HepG2 (cell line): ENCODE results near the gene C2CD2. TPM values are rescaled to one million over a fixed set of nuclear protein-coding genes. Genes with fewer than 3 reads are reported as not detected.

Source experiments
- ATF1 ChIP-seq: IDR thresholded peaks from 2 replicates; pipeline ENCODE4 v1.6.1; 2016; ENCODE audit warnings: mild to moderate bottlenecking, control low read depth
- DMAP1 ChIP-seq: IDR thresholded peaks from 2 replicates; pipeline ENCODE4 v1.6.1; 2016
- EP300 ChIP-seq, 3 experiments: sonication (generic) in 1 of 3; formaldehyde crosslinking in 1 of 3; IDR thresholded peaks; 2 replicates each; pipeline versions ENCODE4 v1.5.1 to v1.6.1; 2011 to 2020; ENCODE audit warnings: low read depth in 2 of 3, low read length in 2 of 3, borderline replicate concordance in 1 of 3, improper control_type of control experiment in 1 of 3, mild to moderate bottlenecking in 1 of 3, missing genetic modification reagents in 1 of 3, moderate library complexity in 1 of 3
- ETV5 ChIP-seq: IDR thresholded peaks from 2 replicates; pipeline ENCODE4 v1.6.1; 2018; ENCODE audit warnings: missing biosample characterization, missing genetic modification reagents, inconsistent platforms, borderline replicate concordance
- GFI1 ChIP-seq: sonication (generic); formaldehyde crosslinking; IDR thresholded peaks from 2 replicates; pipeline ENCODE4 v1.5.0; 2020; ENCODE audit warnings: missing genetic modification reagents, mild to moderate bottlenecking, borderline replicate concordance
- HNRNPUL1 ChIP-seq: fragments of 200-400 bp; formaldehyde crosslinking; IDR thresholded peaks from 2 replicates; pipeline ENCODE4 v1.6.1; 2017; ENCODE audit warnings: low read depth, mild to moderate bottlenecking, low read length, moderate library complexity
- IKZF4 ChIP-seq: sonication (generic); formaldehyde crosslinking; IDR thresholded peaks from 2 replicates; pipeline ENCODE4 v1.5.1; 2020; ENCODE audit warnings: borderline replicate concordance, mild to moderate bottlenecking, low read depth, missing genetic modification reagents; ENCODE audit errors: not compliant biosample characterization
- NR2C2 ChIP-seq: sonication (generic); formaldehyde crosslinking; IDR thresholded peaks from 2 replicates; pipeline ENCODE4 v1.4.0; 2020; ENCODE audit warnings: missing genetic modification reagents, mild to moderate bottlenecking, moderate library complexity, borderline replicate concordance
- PRMT3 ChIP-seq: sonication (generic); formaldehyde crosslinking; IDR thresholded peaks from 2 replicates; pipeline ENCODE4 v1.8.1; 2022; ENCODE audit warnings: low read depth, mild to moderate bottlenecking, moderate library complexity, missing genetic modification reagents, borderline replicate concordance
- RAD51 ChIP-seq: fragments of 450-650 bp; IDR thresholded peaks from 2 replicates; pipeline ENCODE4 v1.6.1; 2016; ENCODE audit warnings: borderline replicate concordance
- TBX2 ChIP-seq: sonication (generic); formaldehyde crosslinking; IDR thresholded peaks from 2 replicates; pipeline ENCODE4 v1.5.0; 2020; ENCODE audit warnings: missing genetic modification reagents, mild to moderate bottlenecking, borderline replicate concordance
- THAP7 ChIP-seq: sonication (generic); formaldehyde crosslinking; IDR thresholded peaks from 2 replicates; pipeline ENCODE4 v1.8.1; 2023; ENCODE audit warnings: mild to moderate bottlenecking, missing genetic modification reagents
- TSC22D2 ChIP-seq: sonication (generic); formaldehyde crosslinking; IDR thresholded peaks from 2 replicates; pipeline ENCODE4 v1.5.1; 2020; ENCODE audit warnings: missing genetic modification reagents, mild to moderate bottlenecking, borderline replicate concordance
- ZBTB21 ChIP-seq: sonication (generic); formaldehyde crosslinking; IDR thresholded peaks from 2 replicates; pipeline ENCODE4 v1.4.0; 2020; ENCODE audit warnings: missing genetic modification reagents
- ZFY ChIP-seq: sonication (generic); formaldehyde crosslinking; IDR thresholded peaks from 2 replicates; pipeline ENCODE4 v1.4.0; 2020; ENCODE audit warnings: missing genetic modification reagents
- ZNF121 ChIP-seq: sonication (generic); formaldehyde crosslinking; IDR thresholded peaks from 2 replicates; pipeline ENCODE4 v1.5.0; 2020; ENCODE audit warnings: mild to moderate bottlenecking, missing genetic modification reagents
- ZNF33B ChIP-seq: sonication (generic); formaldehyde crosslinking; IDR thresholded peaks from 2 replicates; pipeline ENCODE4 v1.5.1; 2020; ENCODE audit warnings: mild to moderate bottlenecking, missing genetic modification reagents
- ZNF674 ChIP-seq: sonication (generic); formaldehyde crosslinking; IDR thresholded peaks from 2 replicates; pipeline ENCODE4 v1.5.0; 2020; ENCODE audit warnings: low read depth, mild to moderate bottlenecking, missing genetic modification reagents
- ZNF710 ChIP-seq: sonication (generic); formaldehyde crosslinking; IDR thresholded peaks from 2 replicates; pipeline ENCODE4 v1.5.0; 2020; ENCODE audit warnings: mild to moderate bottlenecking, missing genetic modification reagents, borderline replicate concordance
- ZNF724P ChIP-seq: sonication (generic); formaldehyde crosslinking; IDR thresholded peaks from 2 replicates; pipeline ENCODE4 v1.8.0; 2022; ENCODE audit warnings: missing genetic modification reagents, borderline replicate concordance
- polyA plus RNA-seq, 8 experiments: library from polyadenylated mRNA; depleted of rRNA in 3 of 8; stranded (reverse) in 7 of 8; unstranded in 1 of 8; fragments of >200 nt; fragmentation: Illumina TruSeq in 4 of 8; extraction: Trizol in 4 of 8; gene quantifications; 2 replicates each; pipeline versions ENCODE4 v1.2.1 to v1.2.3, GENCODE V29; 2011 to 2016; ENCODE audit warnings: low read depth in 4 of 8, missing spikeins in 1 of 8, mixed read lengths in 1 of 8; ENCODE audit not compliant: insufficient read depth in 1 of 8
- total RNA-seq, 5 experiments: library from RNA; depleted of rRNA; stranded (reverse); fragments of >200 nt; fragmentation: Illumina TruSeq; extraction: Trizol; gene quantifications; 2 replicates each; pipeline ENCODE4 v1.2.3, GENCODE V29; 2016; ENCODE audit warnings: low read depth in 1 of 5
- TF ChIP-seq, protein P1 (sequence below): sonication (generic); formaldehyde crosslinking; IDR thresholded peaks from 2 replicates; pipeline ENCODE4 v1.5.0; 2020; ENCODE audit warnings: missing genetic modification reagents
- TF ChIP-seq, protein P2 (sequence below): sonication (generic); formaldehyde crosslinking; IDR thresholded peaks from 2 replicates; pipeline ENCODE4 v1.4.0; 2020; ENCODE audit warnings: missing genetic modification reagents

The C2CD2 gene
- total and polyA plus RNA-seq, 2 of the 13 experiments (the other 11 are each of a cell fraction or from before 2014, with no cell fraction given): 12.5 to 19.7 TPM

GRCh38 chr21:41953831-41954653, at the start of gene C2CD2 (continued):
- no peak for TF ChIP-seq ZBTB21 (CRISPR knock-in tag)
- TF ChIP-seq, protein P1, sequence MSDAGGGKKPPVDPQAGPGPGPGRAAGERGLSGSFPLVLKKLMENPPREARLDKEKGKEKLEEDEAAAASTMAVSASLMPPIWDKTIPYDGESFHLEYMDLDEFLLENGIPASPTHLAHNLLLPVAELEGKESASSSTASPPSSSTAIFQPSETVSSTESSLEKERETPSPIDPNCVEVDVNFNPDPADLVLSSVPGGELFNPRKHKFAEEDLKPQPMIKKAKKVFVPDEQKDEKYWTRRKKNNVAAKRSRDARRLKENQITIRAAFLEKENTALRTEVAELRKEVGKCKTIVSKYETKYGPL (CRISPR knock-in tag): 0 out of 2 replicates have a peak, but pooled peaks have one; percentile 40
- no peak for TF ChIP-seq ETV5 (CRISPR knock-in tag)
- peak; percentile 92 for TF ChIP-seq ZFY (CRISPR knock-in tag)
- peak; percentile 85; the same call in 1 of the 2 replicates for TF ChIP-seq ZNF33B
- no peak for TF ChIP-seq ZNF674 (CRISPR knock-in tag)
- no peak for TF ChIP-seq HNRNPUL1
- peak; percentile 56 for TF ChIP-seq NR2C2
- TF ChIP-seq ATF1: no peak
- peak; percentile 55 for TF ChIP-seq DMAP1 (CRISPR knock-in tag)
- no peak for TF ChIP-seq RAD51
- TF ChIP-seq, protein P2, sequence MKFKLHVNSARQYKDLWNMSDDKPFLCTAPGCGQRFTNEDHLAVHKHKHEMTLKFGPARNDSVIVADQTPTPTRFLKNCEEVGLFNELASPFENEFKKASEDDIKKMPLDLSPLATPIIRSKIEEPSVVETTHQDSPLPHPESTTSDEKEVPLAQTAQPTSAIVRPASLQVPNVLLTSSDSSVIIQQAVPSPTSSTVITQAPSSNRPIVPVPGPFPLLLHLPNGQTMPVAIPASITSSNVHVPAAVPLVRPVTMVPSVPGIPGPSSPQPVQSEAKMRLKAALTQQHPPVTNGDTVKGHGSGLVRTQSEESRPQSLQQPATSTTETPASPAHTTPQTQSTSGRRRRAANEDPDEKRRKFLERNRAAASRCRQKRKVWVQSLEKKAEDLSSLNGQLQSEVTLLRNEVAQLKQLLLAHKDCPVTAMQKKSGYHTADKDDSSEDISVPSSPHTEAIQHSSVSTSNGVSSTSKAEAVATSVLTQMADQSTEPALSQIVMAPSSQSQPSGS (CRISPR knock-in tag): 0 out of 2 replicates have a peak, but pooled peaks have one; percentile 15
- no peak for TF ChIP-seq EP300 (IDR thresholded peaks at IDR 0.05; ENCODE audit: low read depth in 2 of 2, low read length in 2 of 2)
- TF ChIP-seq EP300 (CRISPR knock-in tag; IDR thresholded peaks at IDR 0.05; ENCODE audit: borderline replicate concordance): peak; percentile 22; the same call in 1 of the 2 replicates
- no peak for TF ChIP-seq ZNF710 (CRISPR knock-in tag)
- no peak; the same call in 1 of the 2 replicates for TF ChIP-seq THAP7 (CRISPR knock-in tag)
- TF ChIP-seq ZNF724P (CRISPR knock-in tag): peak; percentile 87; the same call in 1 of the 2 replicates
- TF ChIP-seq IKZF4 (CRISPR knock-in tag): peak; percentile 56
- TF ChIP-seq PRMT3 (CRISPR knock-in tag): peak; percentile 50
- 0 out of 2 replicates have a peak, but pooled peaks have one; percentile 53 for TF ChIP-seq TSC22D2 (CRISPR knock-in tag)
- peak; percentile 64 for TF ChIP-seq TBX2 (CRISPR knock-in tag)
- TF ChIP-seq ZNF121 (CRISPR knock-in tag): peak; percentile 32; the same call in 1 of the 2 replicates
- no peak for TF ChIP-seq GFI1 (CRISPR knock-in tag)
